Astrocyte (in vitro differentiated cells and primary cell): ENCODE results near the gene WRAP53.

Source experiments
- CTCF ChIP-seq: IDR thresholded peaks from 2 replicates; pipeline ENCODE4 v1.5.1; 2011; ENCODE audit warnings: low read depth, mild to moderate bottlenecking, inconsistent platforms, low read length, moderate library complexity; ENCODE audit not compliant: insufficient read depth
- EZH2 ChIP-seq: IDR thresholded peaks from 2 replicates; pipeline ENCODE4 v1.6.1; 2012; ENCODE audit warnings: mild to moderate bottlenecking, low read length, inconsistent platforms; ENCODE audit not compliant: insufficient read depth

DNA sequence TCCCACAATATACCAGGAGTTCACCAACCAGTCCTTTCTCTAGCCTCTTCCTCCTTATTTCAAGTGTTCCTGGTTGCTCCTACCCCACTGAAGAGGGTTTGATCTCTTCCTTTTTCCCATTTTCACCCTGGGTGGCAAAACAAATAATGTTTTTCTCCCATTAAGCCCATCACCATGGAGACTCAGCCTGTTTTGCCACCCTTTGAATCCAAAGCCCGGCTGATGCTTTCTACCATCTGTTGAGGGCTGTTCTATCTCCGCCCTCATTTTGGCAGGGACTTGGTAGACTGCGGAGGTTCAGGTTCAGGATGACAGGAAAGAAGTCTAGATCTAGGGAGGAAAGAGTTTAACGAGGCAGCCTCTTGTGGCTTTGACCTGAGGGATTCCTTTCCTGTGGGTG, 31.8 kb downstream of the WRAP53 start:
- TF ChIP-seq EZH2 (no peak), CTCF (no peak)
